GM10266 (cell line): ENCODE results near the gene POLA2.
A peak's percentile ranks its signal among the peaks of the same experiment; 100 is the strongest.

Source experiments
- DNase-seq: peaks from one replicate; pipeline ENCODE4 v3.0.0; 2012; ENCODE audit errors: extremely low spot score
- CTCF ChIP-seq: IDR thresholded peaks from 2 replicates; pipeline ENCODE4 v1.5.1; 2012; ENCODE audit warnings: mild to moderate bottlenecking, low read depth; ENCODE audit not compliant: control insufficient read depth, insufficient read depth; ENCODE audit errors: missing control alignments

Gene POLA2

GRCh38 chr11:65277631-65278277, 16.0 kb downstream of the POLA2 start:
- TF ChIP-seq CTCF: no peak
- DNase-seq: no peak

- DNase-seq: no peak
- no peak for TF ChIP-seq CTCF
These were observed 16.6 kb downstream of the POLA2 start for GRCh38 chr11:65278356-65278755.

GRCh38 chr11:65279279-65279678, 17.5 kb downstream of the POLA2 start:
- TF ChIP-seq CTCF: no peak
- no peak for DNase-seq

- DNase-seq: peak; percentile 53
- no peak for TF ChIP-seq CTCF
These were observed 18.1 kb downstream of the POLA2 start for GRCh38 chr11:65279741-65280440.

GRCh38 chr11:65280646-65281045, 18.9 kb downstream of the POLA2 start:
- DNase-seq: no peak
- TF ChIP-seq CTCF: no peak

- TF ChIP-seq CTCF: no peak
- no peak for DNase-seq
These were observed 24.9 kb downstream of the POLA2 start for GRCh38 chr11:65286686-65287085.

- TF ChIP-seq CTCF: no peak
- DNase-seq: no peak
These were observed 25.8 kb downstream of the POLA2 start for GRCh38 chr11:65287601-65288000.
